Fibroblast of the aortic adventitia (primary cell): ENCODE data around the gene VPS37B. TPM values are rescaled to one million over a fixed set of nuclear protein-coding genes. Genes with fewer than 3 reads are reported as not detected.

Experiments
- DNase-seq: peaks from one replicate; pipeline ENCODE4 v3.0.0-alpha.2; 2010; ENCODE audit warnings: low read depth
- H3K4me3 ChIP-seq: 2 replicates; pipeline ENCODE4 v1.5.1; 2011; ENCODE audit warnings: low read depth, mild to moderate bottlenecking, control low read depth, low read length, moderate library complexity
- total RNA-seq: library from RNA; depleted of rRNA; stranded (reverse); fragments of >200 nt; gene quantifications from 2 replicates; pipeline ENCODE4 v1.2.3, GENCODE V29; 2012; ENCODE audit warnings: low replicate concordance
- TF ChIP-seq, protein P1 (sequence below): IDR thresholded peaks from 2 replicates; pipeline ENCODE4 v1.5.1; 2011; ENCODE audit warnings: mild to moderate bottlenecking, low read length, control low read depth, inconsistent platforms; ENCODE audit not compliant: insufficient read depth

The VPS37B gene
- total RNA-seq, 1 donor: 17.8 TPM

DNA sequence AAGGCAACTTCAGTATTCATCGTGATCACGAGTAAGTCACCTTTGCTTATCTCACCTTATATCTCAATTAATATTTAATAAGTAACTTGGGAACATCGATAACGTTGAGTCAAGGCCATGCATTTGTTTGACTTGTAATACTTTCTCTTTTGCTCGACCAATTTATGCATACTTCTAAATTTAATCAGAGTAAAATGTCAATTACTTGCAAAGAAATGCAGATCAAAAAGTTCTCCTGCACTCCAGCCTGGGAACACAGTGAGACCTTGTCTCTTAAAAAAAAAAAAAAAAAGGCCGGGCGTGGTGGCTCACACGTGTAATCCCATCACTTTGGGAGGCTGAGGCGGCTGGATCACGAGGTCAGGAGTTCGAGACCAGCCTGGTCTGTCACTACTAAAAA, 72.5 kb downstream of the VPS37B start:
- TF ChIP-seq, protein P1, sequence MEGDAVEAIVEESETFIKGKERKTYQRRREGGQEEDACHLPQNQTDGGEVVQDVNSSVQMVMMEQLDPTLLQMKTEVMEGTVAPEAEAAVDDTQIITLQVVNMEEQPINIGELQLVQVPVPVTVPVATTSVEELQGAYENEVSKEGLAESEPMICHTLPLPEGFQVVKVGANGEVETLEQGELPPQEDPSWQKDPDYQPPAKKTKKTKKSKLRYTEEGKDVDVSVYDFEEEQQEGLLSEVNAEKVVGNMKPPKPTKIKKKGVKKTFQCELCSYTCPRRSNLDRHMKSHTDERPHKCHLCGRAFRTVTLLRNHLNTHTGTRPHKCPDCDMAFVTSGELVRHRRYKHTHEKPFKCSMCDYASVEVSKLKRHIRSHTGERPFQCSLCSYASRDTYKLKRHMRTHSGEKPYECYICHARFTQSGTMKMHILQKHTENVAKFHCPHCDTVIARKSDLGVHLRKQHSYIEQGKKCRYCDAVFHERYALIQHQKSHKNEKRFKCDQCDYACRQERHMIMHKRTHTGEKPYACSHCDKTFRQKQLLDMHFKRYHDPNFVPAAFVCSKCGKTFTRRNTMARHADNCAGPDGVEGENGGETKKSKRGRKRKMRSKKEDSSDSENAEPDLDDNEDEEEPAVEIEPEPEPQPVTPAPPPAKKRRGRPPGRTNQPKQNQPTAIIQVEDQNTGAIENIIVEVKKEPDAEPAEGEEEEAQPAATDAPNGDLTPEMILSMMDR: no peak
- DNase-seq: no peak
- H3K4me3 ChIP-seq: no peak overlapping the region

DNA sequence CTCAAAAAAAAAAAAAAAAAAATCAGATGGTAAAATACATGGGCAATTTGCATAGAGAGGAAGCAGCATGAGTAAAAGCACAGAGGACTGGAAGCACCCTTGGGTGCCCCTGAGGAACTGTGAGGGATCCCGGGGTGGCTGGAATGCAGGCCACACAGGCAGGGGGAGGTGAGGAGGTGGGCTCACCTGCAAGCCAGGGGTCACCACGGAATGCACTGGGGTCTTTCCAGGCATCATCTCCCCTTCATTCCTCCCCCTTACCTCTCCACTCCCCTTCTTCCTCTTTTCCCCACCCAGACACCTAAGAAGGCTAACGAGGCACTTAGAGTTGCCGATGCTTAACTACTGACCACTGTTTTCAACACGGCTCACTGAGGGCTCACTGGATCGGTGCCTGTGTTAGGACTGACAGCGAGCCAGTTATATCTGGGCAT, 75.1 kb downstream of the VPS37B start:
- DNase-seq: no peak
- H3K4me3 ChIP-seq: no peak overlapping the region
- TF ChIP-seq, protein P1: no peak

DNA sequence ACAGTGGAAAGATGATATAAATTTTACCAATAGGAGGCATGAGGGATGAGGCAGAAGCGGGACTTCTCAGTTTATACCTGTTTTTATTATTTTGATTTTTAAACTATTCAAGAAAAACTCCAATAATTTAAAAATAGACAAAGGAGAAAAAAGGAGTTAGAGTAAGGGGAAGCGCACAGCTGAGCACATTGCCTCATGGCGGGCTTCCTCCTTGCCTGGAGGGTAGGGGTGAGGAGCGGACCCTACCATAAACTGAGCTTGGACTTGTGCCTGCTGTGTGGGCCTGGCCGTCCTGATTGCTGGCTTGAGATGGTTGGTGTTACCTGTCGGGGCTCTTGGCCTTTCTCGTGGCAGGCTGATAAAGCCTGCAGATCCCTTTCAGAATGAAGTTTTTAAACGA, 75.8 kb downstream of the VPS37B start:
- DNase-seq: no peak
- TF ChIP-seq, protein P1: no peak
- H3K4me3 ChIP-seq: no peak overlapping the region

DNA sequence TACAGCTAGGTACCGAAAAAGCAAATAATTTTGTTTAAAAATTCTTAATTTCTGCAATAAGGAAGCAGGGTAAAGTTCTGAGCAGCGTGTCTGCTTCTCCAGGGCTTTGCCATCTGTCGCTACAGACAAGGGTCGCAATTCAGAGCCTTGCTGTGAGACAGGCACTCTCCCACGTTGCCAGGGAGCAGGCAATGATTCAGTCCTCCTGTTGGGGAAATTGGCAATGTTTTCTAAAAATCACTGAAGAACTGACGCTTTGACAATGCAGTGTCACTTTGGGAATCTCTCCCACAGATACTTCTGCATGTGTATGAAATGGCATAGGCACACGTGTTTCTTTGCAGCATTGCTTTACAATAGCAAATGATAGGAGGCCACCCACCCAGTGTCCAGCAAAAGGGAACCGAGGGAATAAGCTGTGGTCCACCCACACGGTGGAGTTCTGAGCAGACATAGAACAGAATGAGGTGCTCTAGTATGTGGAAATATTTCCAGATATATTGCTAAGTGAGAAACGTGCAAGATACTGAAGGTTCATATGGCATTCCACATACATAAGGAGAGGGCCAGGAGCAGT, 76.6 kb downstream of the VPS37B start:
- TF ChIP-seq, protein P1: no peak
- no peak for DNase-seq
- no peak overlapping the region for H3K4me3 ChIP-seq

Other genes starting within 250 kb of the VPS37B start
- gene HCAR2, start 192.8 kb downstream of the VPS37B start, total RNA-seq: 0.25 TPM in 1 of 2 replicates, not detected in the other
- 0.41 TPM in 1 of 2 replicates, not detected in the other for gene HCAR3, start 179.3 kb downstream of the VPS37B start, total RNA-seq
- 1.5 and 2.2 TPM in 2 replicates for gene HCAR1, start 165.3 kb downstream of the VPS37B start, total RNA-seq
- 60.6 and 69.7 TPM in 2 replicates for gene DENR, start 143.3 kb downstream of the VPS37B start, total RNA-seq
- gene CCDC62, start 121.6 kb downstream of the VPS37B start, total RNA-seq: 0.90 and 0.98 TPM in 2 replicates
- gene HIP1R, start 60.7 kb downstream of the VPS37B start, total RNA-seq: 11.1 and 11.2 TPM in 2 replicates
- 4.4 and 10.3 TPM in 2 replicates for gene ABCB9, start 70.3 kb upstream of the VPS37B start, total RNA-seq
- 10.3 and 21.4 TPM in 2 replicates for gene OGFOD2, start 79.1 kb upstream of the VPS37B start, total RNA-seq
- gene ARL6IP4, start 84.6 kb upstream of the VPS37B start, total RNA-seq: 110 and 240 TPM in 2 replicates